Gastrocnemius medialis (tissue), 4 donors: ENCODE data around the gene MYL7.

Experiments
- CTCF ChIP-seq, 5 experiments: fragments of 450-650 bp in 3 of 5; fragments of 200-600 bp in 2 of 5; sonication (generic) in 2 of 5; IDR thresholded peaks in 4 of 5; conservative IDR thresholded peaks in 1 of 5; 1 replicate in 4 of 5; 2 replicates in 1 of 5; pipeline ENCODE4 v1.5.1; 2016 to 2019; ENCODE audit warnings: antibody characterized with exemption in 5 of 5, mild to moderate bottlenecking in 3 of 5, moderate library complexity in 3 of 5
- POLR2A ChIP-seq, 2 donors: fragments of 450-650 bp; IDR thresholded peaks; one replicate each; pipeline ENCODE4 v1.6.1; 2017; ENCODE audit warnings: antibody characterized with exemption in 2 of 2, mild to moderate bottlenecking in 2 of 2, moderate library complexity in 2 of 2

GRCh38 chr7:44096326-44096881 lies 44.7 kb downstream of the MYL7 start:
- TF ChIP-seq CTCF (IDR thresholded peaks at IDR 0.05 in 4 of 5, conservative IDR thresholded peaks at IDR 0.05 in 1 of 5) (no peak), POLR2A (IDR thresholded peaks at IDR 0.05) (no peak)
